ENCODE results near the gene MYO10.

MYO10 gene

GRCh38 chr5:16916262-16916878 is 19.7 kb downstream of the MYO10 start:
- DNase-seq, result no peak

GRCh38 chr5:16914584-16914983 is 21.5 kb downstream of the MYO10 start:
- DNase-seq, result no peak

- DNase-seq, result no peak
Measured at GRCh38 chr5:16914108-16914435, 22.0 kb downstream of the MYO10 start.

- no peak for DNase-seq
Measured at GRCh38 chr5:16913187-16914107, 22.6 kb downstream of the MYO10 start.

- no peak for DNase-seq
Measured at GRCh38 chr5:16912080-16912479, 24.0 kb downstream of the MYO10 start.

GRCh38 chr5:16909464-16909863 is 26.6 kb downstream of the MYO10 start:
- DNase-seq, result peak; percentile 57

- no peak for DNase-seq
Measured at GRCh38 chr5:16907270-16907669, 28.8 kb downstream of the MYO10 start.

GRCh38 chr5:16906255-16906654 is 29.8 kb downstream of the MYO10 start:
- DNase-seq, result no peak

GRCh38 chr5:16903480-16904300 is 32.4 kb downstream of the MYO10 start:
- no peak for DNase-seq

GRCh38 chr5:16902846-16903245 is 33.2 kb downstream of the MYO10 start:
- DNase-seq, result no peak

GRCh38 chr5:16901021-16901644 is 35.0 kb downstream of the MYO10 start:
- no peak for DNase-seq

- DNase-seq, result no peak
Measured at GRCh38 chr5:16899171-16899570, 36.9 kb downstream of the MYO10 start.

- no peak for DNase-seq
Measured at GRCh38 chr5:16897800-16898199, 38.3 kb downstream of the MYO10 start.

- no peak for DNase-seq
Measured at GRCh38 chr5:16897284-16897704, 38.8 kb downstream of the MYO10 start.

- no peak for DNase-seq
Measured at GRCh38 chr5:16896767-16897166, 39.3 kb downstream of the MYO10 start.

- peak; percentile 44 for DNase-seq
Measured at GRCh38 chr5:16894236-16895057, 41.6 kb downstream of the MYO10 start.

- no peak for DNase-seq
Measured at GRCh38 chr5:16891033-16891432, 45.1 kb downstream of the MYO10 start.

- DNase-seq, result no peak
Measured at GRCh38 chr5:16889972-16890519, 46.0 kb downstream of the MYO10 start.

GRCh38 chr5:16889203-16889971 is 46.7 kb downstream of the MYO10 start:
- no peak for DNase-seq

GRCh38 chr5:16888694-16889124 is 47.4 kb downstream of the MYO10 start:
- no peak for DNase-seq

- DNase-seq, result no peak
Measured at GRCh38 chr5:16886793-16887345, 49.2 kb downstream of the MYO10 start.
